ENCODE measurements around the gene DNAI2.

GRCh38 chr17:74257311-74257710 is 16.7 kb upstream of the DNAI2 start:
- TF ChIP-seq, protein P1, sequence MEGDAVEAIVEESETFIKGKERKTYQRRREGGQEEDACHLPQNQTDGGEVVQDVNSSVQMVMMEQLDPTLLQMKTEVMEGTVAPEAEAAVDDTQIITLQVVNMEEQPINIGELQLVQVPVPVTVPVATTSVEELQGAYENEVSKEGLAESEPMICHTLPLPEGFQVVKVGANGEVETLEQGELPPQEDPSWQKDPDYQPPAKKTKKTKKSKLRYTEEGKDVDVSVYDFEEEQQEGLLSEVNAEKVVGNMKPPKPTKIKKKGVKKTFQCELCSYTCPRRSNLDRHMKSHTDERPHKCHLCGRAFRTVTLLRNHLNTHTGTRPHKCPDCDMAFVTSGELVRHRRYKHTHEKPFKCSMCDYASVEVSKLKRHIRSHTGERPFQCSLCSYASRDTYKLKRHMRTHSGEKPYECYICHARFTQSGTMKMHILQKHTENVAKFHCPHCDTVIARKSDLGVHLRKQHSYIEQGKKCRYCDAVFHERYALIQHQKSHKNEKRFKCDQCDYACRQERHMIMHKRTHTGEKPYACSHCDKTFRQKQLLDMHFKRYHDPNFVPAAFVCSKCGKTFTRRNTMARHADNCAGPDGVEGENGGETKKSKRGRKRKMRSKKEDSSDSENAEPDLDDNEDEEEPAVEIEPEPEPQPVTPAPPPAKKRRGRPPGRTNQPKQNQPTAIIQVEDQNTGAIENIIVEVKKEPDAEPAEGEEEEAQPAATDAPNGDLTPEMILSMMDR (IDR thresholded peaks at IDR 0.05) = no peak
- no peak for TF ChIP-seq POLR2A (IDR thresholded peaks at IDR 0.05)

All from uterus (tissue), 2 donors.